BJ (cell line): ENCODE results near the gene ZNF512B. TPM values are rescaled to one million over a fixed set of nuclear protein-coding genes. Genes with fewer than 3 reads are reported as not detected.
"Not testable (repeated sequence)": the region's sequence is repeated elsewhere in the genome, so short reads cannot be mapped to it uniquely, and the experiment has no call there.

Experiments used
- CTCF ChIA-PET: fragments of 350-600 bp; formaldehyde crosslinking; extraction: SDS; loops from one replicate; lab custom pipeline; 2021; ENCODE audit warnings: antibody characterized with exemption, inconsistent platforms; lab: Yijun Ruan, JAX
- POLR2A ChIA-PET: fragments of 300-600 bp; sonication (Branson Sonifier 250); formaldehyde crosslinking; extraction: SDS; loops from one replicate; lab custom pipeline; 2021; ENCODE audit warnings: antibody characterized with exemption; lab: Charles Lee
- DNase-seq: peaks from one replicate; pipeline ENCODE4 v3.0.0-alpha.2; 2011; ENCODE audit warnings: low read depth
- H3K27me3 ChIP-seq: 2 replicates; pipeline ENCODE4 v1.6.0; 2011; ENCODE audit warnings: low read length; ENCODE audit not compliant: control insufficient read depth, insufficient read depth
- H3K36me3 ChIP-seq: 2 replicates; pipeline ENCODE4 v1.5.1; 2011; ENCODE audit warnings: low read length; ENCODE audit not compliant: control insufficient read depth, insufficient read depth
- H3K4me3 ChIP-seq: 2 replicates; pipeline ENCODE4 v1.5.1; 2011; ENCODE audit warnings: low read depth, mild to moderate bottlenecking, control low read depth, low read length
- polyA minus RNA-seq: library from RNA; depleted of rRNA, polyadenylated mRNA; stranded (reverse); fragments of >200 nt; gene quantifications from 2 replicates; pipeline ENCODE4 v1.2.3, GENCODE V29; 2011; rRNA and poly(A)+ RNA removed
- polyA plus RNA-seq: library from polyadenylated mRNA; depleted of rRNA; stranded (reverse); fragments of >200 nt; gene quantifications from 2 replicates; pipeline ENCODE4 v1.2.3, GENCODE V29; 2011; rRNA removed
- TF ChIP-seq, protein P1 (sequence below): IDR thresholded peaks from 2 replicates; pipeline ENCODE4 v1.5.1; 2011; ENCODE audit warnings: low read depth, mild to moderate bottlenecking, control low read depth, inconsistent platforms, low read length, moderate library complexity; ENCODE audit not compliant: insufficient read depth

The ZNF512B gene, protein sequence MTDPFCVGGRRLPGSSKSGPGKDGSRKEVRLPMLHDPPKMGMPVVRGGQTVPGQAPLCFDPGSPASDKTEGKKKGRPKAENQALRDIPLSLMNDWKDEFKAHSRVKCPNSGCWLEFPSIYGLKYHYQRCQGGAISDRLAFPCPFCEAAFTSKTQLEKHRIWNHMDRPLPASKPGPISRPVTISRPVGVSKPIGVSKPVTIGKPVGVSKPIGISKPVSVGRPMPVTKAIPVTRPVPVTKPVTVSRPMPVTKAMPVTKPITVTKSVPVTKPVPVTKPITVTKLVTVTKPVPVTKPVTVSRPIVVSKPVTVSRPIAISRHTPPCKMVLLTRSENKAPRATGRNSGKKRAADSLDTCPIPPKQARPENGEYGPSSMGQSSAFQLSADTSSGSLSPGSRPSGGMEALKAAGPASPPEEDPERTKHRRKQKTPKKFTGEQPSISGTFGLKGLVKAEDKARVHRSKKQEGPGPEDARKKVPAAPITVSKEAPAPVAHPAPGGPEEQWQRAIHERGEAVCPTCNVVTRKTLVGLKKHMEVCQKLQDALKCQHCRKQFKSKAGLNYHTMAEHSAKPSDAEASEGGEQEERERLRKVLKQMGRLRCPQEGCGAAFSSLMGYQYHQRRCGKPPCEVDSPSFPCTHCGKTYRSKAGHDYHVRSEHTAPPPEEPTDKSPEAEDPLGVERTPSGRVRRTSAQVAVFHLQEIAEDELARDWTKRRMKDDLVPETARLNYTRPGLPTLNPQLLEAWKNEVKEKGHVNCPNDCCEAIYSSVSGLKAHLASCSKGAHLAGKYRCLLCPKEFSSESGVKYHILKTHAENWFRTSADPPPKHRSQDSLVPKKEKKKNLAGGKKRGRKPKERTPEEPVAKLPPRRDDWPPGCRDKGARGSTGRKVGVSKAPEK
- polyA plus RNA-seq (4.6 and 6.0 TPM in 2 replicates), polyA minus RNA-seq (6.3 and 7.6 TPM in 2 replicates)

DNA sequence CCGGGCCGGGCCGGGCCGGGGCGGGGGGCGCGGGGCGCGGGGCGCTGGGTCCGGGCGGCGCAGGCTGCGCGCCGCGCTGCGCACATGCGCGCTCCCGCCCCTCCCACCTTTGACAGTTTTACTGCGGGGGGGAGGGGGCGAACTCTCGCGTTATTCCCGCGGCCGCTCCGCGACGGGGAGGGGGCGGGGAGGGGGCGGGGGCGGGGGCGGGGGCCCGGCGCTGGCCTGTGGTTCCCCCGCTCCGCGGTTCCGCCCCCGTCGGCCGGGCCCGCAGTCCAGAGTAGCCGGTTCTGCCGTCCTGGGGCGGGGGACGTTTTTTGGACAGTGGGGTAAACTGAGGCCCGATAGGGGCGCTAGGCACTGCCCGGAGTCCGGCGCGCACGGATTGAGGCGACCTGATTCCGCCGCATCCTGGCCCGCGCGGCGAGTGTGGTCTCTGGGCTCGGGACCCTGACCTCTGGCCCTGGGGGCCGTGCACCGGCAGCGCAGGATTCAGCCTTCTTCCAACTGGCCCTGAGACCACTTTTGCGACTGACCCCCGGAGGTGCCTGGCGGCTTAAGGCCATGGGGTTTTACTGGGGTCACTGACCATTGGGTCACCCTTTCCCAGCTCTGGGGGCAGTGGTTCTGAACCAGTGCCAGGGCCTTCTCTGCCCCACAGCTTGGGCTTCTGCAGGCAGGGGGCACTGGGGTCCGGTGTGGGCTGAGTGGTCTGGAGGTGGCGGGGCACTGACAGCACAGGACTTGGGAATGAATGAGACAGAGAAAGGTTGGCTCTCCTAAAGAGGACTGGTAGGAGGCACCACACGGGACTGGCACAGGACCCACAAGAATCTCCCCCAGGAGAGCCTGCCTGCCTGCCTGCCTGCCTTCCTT is at the start of gene ZNF512B:
ZNF512B (minus strand) TSS at position 93 of the 876 bp plus-strand sequence. CDS start 1,980 bp downstream, outside the sequence.
- DNase-seq, result no peak
- Histone ChIP-seq H3K27me3 (no peaks in the 10 kb centered on the region), H3K36me3 (peaks cover 9% of the 10 kb centered on the region), H3K4me3 (peak within 1 kb of the TSS; percentile 69)
- ChIA-PET POLR2A (no interaction called here), CTCF (no interaction called here)
- TF ChIP-seq, protein P1, sequence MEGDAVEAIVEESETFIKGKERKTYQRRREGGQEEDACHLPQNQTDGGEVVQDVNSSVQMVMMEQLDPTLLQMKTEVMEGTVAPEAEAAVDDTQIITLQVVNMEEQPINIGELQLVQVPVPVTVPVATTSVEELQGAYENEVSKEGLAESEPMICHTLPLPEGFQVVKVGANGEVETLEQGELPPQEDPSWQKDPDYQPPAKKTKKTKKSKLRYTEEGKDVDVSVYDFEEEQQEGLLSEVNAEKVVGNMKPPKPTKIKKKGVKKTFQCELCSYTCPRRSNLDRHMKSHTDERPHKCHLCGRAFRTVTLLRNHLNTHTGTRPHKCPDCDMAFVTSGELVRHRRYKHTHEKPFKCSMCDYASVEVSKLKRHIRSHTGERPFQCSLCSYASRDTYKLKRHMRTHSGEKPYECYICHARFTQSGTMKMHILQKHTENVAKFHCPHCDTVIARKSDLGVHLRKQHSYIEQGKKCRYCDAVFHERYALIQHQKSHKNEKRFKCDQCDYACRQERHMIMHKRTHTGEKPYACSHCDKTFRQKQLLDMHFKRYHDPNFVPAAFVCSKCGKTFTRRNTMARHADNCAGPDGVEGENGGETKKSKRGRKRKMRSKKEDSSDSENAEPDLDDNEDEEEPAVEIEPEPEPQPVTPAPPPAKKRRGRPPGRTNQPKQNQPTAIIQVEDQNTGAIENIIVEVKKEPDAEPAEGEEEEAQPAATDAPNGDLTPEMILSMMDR, result no peak

DNA sequence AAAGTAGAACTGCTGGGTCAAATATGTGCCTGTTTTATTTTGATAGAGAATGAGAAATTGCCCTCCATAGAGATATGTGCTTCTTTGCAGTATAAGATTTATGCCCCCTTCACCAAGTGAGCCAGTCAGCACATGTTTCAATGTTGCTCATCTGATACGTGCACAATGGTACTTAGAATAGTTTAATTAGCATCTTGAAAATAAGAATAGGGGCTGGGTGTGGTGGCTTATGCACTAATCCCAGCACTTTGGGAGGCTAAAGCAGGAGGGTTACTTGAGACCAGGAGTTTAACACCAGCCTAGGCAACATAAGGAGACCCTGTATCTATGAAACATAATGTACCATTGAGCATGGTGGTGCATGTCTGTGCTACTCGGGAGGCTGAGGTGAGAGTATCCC is 45.9 kb upstream of the ZNF512B start:
- TF ChIP-seq, protein P1, result no peak
- ChIA-PET POLR2A (no interaction called here), CTCF (no interaction called here)
- Histone ChIP-seq H3K27me3 (no peaks in the 10 kb centered on the region), H3K36me3 (peaks cover 28% of the 10 kb centered on the region), H3K4me3 (no peak overlapping the region)
- DNase-seq, result no peak

DNA sequence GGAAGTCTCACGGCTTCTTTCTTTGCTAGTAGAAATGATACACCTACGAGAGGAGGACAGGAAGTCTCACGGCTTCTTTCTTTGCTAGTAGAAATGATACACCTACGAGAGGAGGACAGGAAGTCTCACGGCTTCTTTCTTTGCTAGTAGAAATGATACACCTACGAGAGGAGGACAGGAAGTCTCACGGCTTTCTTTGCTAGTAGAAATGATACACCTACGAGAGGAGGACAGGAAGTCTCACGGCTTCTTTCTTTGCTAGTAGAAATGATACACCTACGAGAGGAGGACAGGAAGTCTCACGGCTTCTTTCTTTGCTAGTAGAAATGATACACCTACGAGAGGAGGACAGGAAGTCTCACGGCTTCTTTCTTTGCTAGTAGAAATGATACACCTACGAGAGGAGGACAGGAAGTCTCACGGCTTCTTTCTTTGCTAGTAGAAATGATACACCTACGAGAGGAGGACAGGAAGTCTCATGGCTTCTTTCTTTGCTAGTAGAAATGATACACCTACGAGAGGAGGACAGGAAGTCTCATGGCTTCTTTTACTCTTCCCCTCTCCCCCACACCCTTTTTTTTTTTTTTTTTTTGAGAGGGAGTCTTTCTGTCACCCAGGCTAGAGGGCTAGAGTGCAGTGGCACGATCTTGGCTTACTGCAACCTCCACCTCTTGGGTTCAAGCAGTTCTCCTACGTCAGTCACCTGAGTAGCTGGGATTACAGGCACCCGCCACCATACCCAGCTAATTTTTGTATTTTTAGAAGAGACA is 42.8 kb upstream of the ZNF512B start:
- POLR2A ChIA-PET, H3K4me3 ChIP-seq, CTCF ChIA-PET, H3K27me3 ChIP-seq, DNase-seq: not testable (repeated sequence)
- H3K36me3 ChIP-seq, result peaks cover 19% of the 10 kb centered on the region

DNA sequence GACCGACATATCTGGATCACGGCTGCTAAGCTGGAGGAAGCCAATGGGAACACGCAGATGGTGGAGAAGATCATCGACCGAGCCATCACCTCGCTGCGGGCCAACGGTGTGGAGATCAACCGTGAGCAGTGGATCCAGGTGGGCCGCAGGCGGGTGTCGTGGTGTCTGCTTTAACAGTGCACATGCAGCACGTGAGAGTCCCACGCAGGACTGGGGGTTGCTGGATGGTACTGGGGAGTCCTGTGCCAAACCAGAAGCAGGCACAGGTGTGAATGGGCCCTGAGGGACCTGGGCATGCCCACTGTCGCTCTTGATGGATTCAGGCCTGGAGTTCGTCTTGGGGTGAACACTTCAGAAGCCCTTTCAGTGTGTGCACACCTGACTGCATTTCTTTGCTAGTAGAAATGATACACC is 41.6 kb upstream of the ZNF512B start:
- Histone ChIP-seq H3K36me3 (peaks cover 19% of the 10 kb centered on the region), H3K27me3 (no peaks in the 10 kb centered on the region), H3K4me3 (no peak overlapping the region)
- TF ChIP-seq, protein P1, result no peak
- DNase-seq, result no peak
- ChIA-PET POLR2A (no interaction called here), CTCF (no interaction called here)
